ENCODE data around the gene HEYL.

GRCh38 chr1:39632682-39633417 is 6.6 kb downstream of the HEYL start:
- no peak for TF ChIP-seq SIN3A (conservative IDR thresholded peaks at IDR 0.05 in 1 of 2, IDR thresholded peaks at IDR 0.05 in 1 of 2; ENCODE audit: low read depth in 1 of 2, low read length in 2 of 2)
- TF ChIP-seq CTCF (IDR thresholded peaks at IDR 0.05; ENCODE audit: control extremely low read depth in 1 of 3, insufficient read depth in 1 of 3, low read depth in 1 of 3, low read length in 3 of 3), result no peak
